Measurements from ENCODE around the gene FBXW11.

FBXW11 gene

GRCh38 chr5:171838066-171838465, 168.4 kb downstream of the FBXW11 start:
- H3K27me3 ChIP-seq (ENCODE audit: insufficient read depth, poor library complexity, severe bottlenecking), result no peaks in the 10 kb centered on the region
- TF ChIP-seq GABPA (IDR thresholded peaks at IDR 0.05; ENCODE audit: low read depth), result no peak
- TF ChIP-seq POLR2AphosphoS5 (IDR thresholded peaks at IDR 0.05; ENCODE audit: low read depth), result no peak
- no peak for TF ChIP-seq SPI1 (IDR thresholded peaks at IDR 0.05; ENCODE audit: borderline replicate concordance, low read depth)
- TF ChIP-seq, protein P1, sequence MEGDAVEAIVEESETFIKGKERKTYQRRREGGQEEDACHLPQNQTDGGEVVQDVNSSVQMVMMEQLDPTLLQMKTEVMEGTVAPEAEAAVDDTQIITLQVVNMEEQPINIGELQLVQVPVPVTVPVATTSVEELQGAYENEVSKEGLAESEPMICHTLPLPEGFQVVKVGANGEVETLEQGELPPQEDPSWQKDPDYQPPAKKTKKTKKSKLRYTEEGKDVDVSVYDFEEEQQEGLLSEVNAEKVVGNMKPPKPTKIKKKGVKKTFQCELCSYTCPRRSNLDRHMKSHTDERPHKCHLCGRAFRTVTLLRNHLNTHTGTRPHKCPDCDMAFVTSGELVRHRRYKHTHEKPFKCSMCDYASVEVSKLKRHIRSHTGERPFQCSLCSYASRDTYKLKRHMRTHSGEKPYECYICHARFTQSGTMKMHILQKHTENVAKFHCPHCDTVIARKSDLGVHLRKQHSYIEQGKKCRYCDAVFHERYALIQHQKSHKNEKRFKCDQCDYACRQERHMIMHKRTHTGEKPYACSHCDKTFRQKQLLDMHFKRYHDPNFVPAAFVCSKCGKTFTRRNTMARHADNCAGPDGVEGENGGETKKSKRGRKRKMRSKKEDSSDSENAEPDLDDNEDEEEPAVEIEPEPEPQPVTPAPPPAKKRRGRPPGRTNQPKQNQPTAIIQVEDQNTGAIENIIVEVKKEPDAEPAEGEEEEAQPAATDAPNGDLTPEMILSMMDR (IDR thresholded peaks at IDR 0.05; ENCODE audit: insufficient read depth, low read length), result no peak
- no peak for DNase-seq (ENCODE audit: low read depth in 1 of 2, low spot score in 1 of 2)
- H3K27ac ChIP-seq (replicated peaks), result no peak overlapping the region
- H3K4me3 ChIP-seq (replicated peaks; ENCODE audit: insufficient read depth, low read length), result no peak overlapping the region

DNA sequence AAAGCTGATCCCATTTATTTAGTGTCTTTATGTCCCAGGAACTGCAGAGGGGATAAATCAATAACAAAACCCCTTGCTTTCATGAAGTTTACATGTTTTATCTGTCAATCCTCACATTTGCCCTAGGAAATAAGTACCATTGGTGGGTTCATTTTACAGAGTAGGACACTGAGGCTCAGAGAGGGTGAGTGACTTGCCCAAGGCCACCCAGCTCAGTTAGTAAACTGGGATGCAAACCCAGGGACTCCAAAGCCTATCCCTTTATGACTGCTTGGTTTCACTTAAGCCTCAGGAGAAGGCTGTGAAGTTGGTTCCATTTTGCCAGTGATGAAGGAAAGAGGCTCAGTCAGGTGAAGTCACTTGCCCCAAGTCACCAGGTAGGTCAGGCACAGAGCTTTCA, 168.9 kb downstream of the FBXW11 start:
- H3K27ac ChIP-seq (replicated peaks), result no peak overlapping the region
- no peaks in the 10 kb centered on the region for H3K27me3 ChIP-seq (ENCODE audit: insufficient read depth, poor library complexity, severe bottlenecking)
- TF ChIP-seq, protein P1 (IDR thresholded peaks at IDR 0.05; ENCODE audit: insufficient read depth, low read length), result no peak
- no peak for TF ChIP-seq GABPA (IDR thresholded peaks at IDR 0.05; ENCODE audit: low read depth)
- no peak for TF ChIP-seq POLR2AphosphoS5 (IDR thresholded peaks at IDR 0.05; ENCODE audit: low read depth)
- no peak for TF ChIP-seq SPI1 (IDR thresholded peaks at IDR 0.05; ENCODE audit: borderline replicate concordance, low read depth)
- TF ChIP-seq REST (IDR thresholded peaks at IDR 0.05; ENCODE audit: insufficient replicate concordance, low read depth), result no peak
- no peak for DNase-seq (ENCODE audit: low read depth in 1 of 2, low spot score in 1 of 2)
- no peak overlapping the region for H3K4me3 ChIP-seq (replicated peaks; ENCODE audit: insufficient read depth, low read length)

DNA sequence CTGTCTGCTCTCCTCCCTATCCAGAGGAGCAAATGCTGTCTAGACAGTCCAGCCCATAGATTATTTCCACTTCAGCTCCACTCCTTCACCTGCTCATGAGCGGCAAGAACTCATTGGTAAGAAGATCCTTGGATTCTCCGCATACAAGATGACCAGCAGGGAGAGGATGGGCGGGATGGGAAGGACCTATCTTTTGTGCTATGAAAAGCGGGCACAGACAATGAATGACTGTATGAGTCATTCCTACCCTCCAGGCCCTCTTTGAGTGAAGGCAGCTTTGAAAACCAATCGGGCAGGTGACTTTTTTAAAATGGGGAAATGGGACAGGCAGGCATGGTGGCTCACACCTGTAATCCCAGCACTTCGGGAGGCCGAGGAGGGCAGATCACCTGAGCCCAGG, 171.4 kb downstream of the FBXW11 start:
- DNase-seq (ENCODE audit: low read depth in 1 of 2, low spot score in 1 of 2), result no peak
- no peak overlapping the region for H3K4me3 ChIP-seq (replicated peaks; ENCODE audit: insufficient read depth, low read length)
- H3K27me3 ChIP-seq (ENCODE audit: insufficient read depth, poor library complexity, severe bottlenecking), result no peaks in the 10 kb centered on the region
- no peak for TF ChIP-seq REST (IDR thresholded peaks at IDR 0.05; ENCODE audit: insufficient replicate concordance, low read depth)
- H3K27ac ChIP-seq (replicated peaks), result no peak overlapping the region

GRCh38 chr5:171834461-171834860, 172.0 kb downstream of the FBXW11 start:
- H3K27ac ChIP-seq (replicated peaks), result no peak overlapping the region
- no peak overlapping the region for H3K4me3 ChIP-seq (replicated peaks; ENCODE audit: insufficient read depth, low read length)
- no peaks in the 10 kb centered on the region for H3K27me3 ChIP-seq (ENCODE audit: insufficient read depth, poor library complexity, severe bottlenecking)
- no peak for DNase-seq (ENCODE audit: low read depth in 1 of 2, low spot score in 1 of 2)
- TF ChIP-seq POLR2AphosphoS5 (IDR thresholded peaks at IDR 0.05; ENCODE audit: low read depth) (no peak), REST (IDR thresholded peaks at IDR 0.05; ENCODE audit: insufficient replicate concordance, low read depth) (no peak), GABPA (IDR thresholded peaks at IDR 0.05; ENCODE audit: low read depth) (no peak), SPI1 (IDR thresholded peaks at IDR 0.05; ENCODE audit: borderline replicate concordance, low read depth) (no peak)
- TF ChIP-seq, protein P1 (IDR thresholded peaks at IDR 0.05; ENCODE audit: insufficient read depth, low read length), result no peak
